NCI-H510A (cell line): ENCODE measurements around the gene SLC35B4.

ENCODE experiments used
- DNase-seq: peaks from one replicate; lab custom pipeline; 2025; lab: John Stamatoyannopoulos, UW

The SLC35B4 gene

DNA sequence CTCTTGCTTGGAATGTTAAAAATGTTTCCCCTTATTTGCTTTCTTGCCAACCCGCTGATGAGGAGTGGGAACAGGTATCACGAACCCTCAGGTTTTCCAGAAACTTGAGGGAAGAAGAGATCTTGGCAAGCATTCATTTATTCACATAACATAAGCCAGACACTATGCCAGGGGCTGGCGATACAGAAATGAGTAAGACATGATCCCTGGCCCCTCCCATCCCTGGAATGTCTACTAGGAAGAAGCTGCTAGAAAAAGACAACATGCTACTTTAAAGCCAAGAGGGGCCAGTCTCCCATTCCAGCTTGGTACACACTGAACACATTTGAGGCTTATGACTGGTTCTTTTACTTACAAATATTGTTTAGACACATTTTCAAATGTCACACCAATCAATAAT, 26.4 kb downstream of the SLC35B4 start:
- DNase-seq, result no peak

- no peak for DNase-seq
These were observed 26.9 kb downstream of the SLC35B4 start for GRCh38 chr7:134289841-134290240.

GRCh38 chr7:134289423-134289822, 27.3 kb downstream of the SLC35B4 start:
- DNase-seq, result no peak

- no peak for DNase-seq
These were observed 28.6 kb downstream of the SLC35B4 start for GRCh38 chr7:134287916-134288659.

GRCh38 chr7:134284952-134285351, 31.8 kb downstream of the SLC35B4 start:
- no peak for DNase-seq

DNA sequence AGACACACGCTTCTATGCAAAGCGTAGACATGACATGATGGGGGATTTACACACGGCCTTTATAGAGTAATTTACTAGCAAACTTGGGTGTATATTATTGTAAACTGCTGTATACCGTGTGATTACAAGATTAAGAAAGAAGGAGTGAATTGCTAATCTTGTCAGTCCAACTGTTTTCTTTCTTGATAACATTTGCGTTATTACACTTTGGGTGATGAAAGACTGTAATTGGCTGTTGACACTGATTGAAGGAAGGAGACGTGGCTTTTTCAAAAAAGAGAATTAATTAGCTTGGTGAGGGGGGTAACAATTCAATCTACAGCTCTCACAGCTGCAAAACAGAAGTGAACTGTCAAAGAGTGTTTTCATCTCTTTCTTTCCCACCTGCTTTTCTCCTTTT, 32.7 kb downstream of the SLC35B4 start:
- no peak for DNase-seq

GRCh38 chr7:134280508-134280907, 36.2 kb downstream of the SLC35B4 start:
- no peak for DNase-seq

GRCh38 chr7:134279898-134280297, 36.8 kb downstream of the SLC35B4 start:
- no peak for DNase-seq

GRCh38 chr7:134279336-134279735, 37.4 kb downstream of the SLC35B4 start:
- no peak for DNase-seq

DNA sequence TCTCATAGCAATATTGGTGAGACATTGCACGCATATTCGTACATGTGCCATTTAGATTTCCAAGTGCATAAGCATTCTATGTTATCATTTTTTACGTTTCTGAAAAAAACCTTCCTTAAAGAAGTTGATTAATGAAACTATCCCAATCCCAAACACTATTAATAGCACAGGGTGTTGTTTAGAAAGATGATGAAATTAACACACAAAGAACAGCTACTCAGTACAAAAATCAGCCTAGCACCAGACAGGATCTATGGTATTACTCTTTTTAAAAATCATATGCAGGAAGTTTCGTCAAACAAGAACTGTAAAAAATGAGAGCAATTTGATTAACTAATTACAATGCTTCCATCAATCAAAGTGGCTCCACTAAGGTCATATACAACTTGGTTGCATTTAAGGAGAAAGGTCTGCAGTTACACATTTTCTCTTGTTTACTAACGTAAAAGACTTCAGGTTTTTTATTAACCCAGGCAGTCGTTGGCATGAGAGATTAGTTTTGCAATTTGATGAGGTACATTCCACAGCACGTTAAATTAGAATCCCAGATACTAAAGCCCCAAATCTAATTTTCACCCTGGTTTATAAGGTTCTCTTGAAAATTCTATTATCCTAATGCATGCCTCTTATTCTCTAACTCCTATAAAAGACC, 38.1 kb downstream of the SLC35B4 start:
- DNase-seq, result no peak

- DNase-seq, result no peak
These were observed 39.8 kb downstream of the SLC35B4 start for GRCh38 chr7:134276951-134277350.

DNA sequence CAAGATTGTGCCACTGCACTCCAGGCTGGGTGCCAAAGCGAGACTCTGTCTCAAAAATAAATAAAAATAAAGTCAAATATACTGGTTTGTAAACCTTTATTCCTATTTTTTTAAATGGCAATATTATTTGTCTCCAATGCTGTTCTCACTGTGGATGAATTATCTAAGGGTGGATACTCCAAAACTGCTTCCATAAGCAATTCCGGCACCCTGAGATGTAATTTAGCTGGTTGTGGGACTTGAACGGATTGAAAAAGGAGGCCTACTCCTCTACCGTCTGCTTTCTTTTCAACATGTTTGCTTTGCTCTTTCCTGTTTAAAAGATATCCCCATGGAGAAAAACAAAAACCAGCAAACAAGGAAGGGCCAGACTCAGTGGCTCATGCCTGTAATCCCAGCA, 54.4 kb downstream of the SLC35B4 start:
- no peak for DNase-seq

GRCh38 chr7:134255814-134256213, 60.9 kb downstream of the SLC35B4 start:
- DNase-seq, result no peak

DNA sequence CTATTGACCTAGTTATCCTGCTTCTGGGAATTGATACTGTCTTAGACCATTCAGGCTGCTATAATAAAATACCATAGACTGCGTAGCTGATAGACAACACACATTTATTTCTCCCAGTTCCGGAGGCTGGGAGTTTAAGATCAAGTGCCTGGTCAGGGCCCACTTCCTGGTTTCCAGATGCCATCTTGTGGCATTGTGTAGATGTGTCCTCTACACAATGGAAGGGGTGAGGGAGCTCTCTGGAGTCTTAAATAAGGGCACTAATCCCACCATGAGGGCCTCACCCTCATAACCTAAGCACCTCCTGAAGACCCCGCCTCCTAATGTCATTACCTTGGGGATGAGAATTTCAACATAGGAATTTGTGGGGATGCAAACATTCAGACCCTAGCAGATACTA, 62.4 kb downstream of the SLC35B4 start:
- DNase-seq, result no peak

DNA sequence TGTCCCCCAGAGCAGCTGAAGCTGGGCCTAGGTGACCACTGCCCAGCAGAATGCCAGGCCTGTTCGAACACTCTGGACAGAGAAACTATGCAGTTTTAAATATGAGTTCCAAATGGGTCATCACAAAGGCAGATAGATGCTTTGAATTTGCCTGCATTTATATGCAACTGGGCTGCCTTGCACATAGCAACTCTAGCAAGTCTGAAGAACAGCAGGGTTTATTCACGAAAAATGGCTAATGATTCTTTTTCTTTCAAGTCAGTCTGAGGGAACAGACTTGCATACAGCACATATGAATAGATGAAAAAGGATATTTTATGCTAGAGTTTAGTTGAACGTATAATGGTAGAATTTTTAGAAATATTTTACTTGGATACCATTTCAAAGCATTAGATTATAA, 68.5 kb downstream of the SLC35B4 start:
- DNase-seq, result no peak

DNA sequence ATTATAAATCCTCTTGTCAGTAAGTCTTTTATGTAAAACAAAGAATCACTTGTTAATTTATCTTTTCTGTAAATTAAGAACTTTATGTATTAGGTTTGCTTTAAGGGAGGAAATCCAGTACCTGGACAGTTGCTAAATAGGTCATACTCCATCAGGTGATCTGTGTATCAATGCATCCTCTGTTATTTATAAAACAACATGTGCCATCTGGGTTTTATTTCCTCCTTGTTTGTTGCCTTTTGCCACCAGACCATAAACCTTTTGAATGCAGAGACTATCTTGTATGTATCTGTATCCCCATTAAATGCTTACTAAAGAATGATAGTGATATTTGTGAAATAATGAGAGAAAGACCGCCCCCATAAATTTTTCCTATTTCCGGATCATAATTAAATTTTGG, 70.0 kb downstream of the SLC35B4 start:
- no peak for DNase-seq

DNA sequence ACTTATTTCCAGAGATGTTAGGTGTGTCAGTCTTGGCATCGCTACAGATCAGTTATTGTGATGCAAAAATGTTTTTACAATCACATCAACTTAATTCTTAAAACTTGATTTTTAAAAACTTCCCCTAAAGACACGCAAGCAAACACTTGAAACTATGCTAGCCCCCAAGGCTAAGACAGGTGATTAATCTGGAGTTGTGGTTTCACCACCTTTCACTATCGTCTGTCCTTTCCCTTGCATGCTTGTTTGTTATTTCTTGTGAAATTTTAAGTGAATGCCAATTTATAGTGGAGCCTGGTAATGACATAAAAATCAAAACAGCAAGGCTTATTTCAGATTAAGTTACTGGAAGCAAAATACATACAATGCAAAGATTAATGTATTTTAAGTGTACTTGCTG, 70.4 kb downstream of the SLC35B4 start:
- DNase-seq, result no peak

DNA sequence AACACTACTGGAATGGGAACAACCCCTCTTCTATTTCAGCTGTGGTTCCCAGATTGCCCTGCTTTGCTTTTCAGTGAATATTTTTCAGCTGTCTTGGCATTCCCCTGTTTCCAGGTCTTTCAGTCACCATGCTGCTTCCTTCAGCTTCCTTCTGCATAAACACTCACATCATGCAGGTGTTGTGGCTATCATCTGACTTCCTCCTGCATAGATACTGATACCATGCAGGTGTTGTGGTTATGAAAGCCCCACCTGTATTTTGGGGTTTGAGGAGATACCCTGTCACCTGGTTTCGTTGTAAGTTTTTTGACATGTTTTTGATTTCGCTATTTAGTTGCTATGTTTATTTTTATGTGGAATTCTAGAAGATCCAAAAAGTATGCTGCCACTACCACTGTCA, 71.5 kb downstream of the SLC35B4 start:
- DNase-seq, result no peak
